HEK293 (cell line): ENCODE measurements around the gene ATP6V0C.

Experiments used
- GLIS1 ChIP-seq: fragments of 450-650 bp; formaldehyde crosslinking; IDR thresholded peaks from 2 replicates; pipeline ENCODE4 v1.5.1; 2016; ENCODE audit warnings: missing biosample characterization, missing genetic modification characterization
- TF ChIP-seq, protein P1 (sequence below): fragments of 450-650 bp; formaldehyde crosslinking; IDR thresholded peaks from 2 replicates; pipeline ENCODE4 v1.5.1; 2016; ENCODE audit warnings: missing biosample characterization, missing genetic modification characterization
- TF ChIP-seq, protein P2 (sequence below): fragments of 450-650 bp; IDR thresholded peaks from 2 replicates; pipeline ENCODE4 v1.5.1; 2018; ENCODE audit warnings: missing biosample characterization, missing genetic modification characterization

DNA sequence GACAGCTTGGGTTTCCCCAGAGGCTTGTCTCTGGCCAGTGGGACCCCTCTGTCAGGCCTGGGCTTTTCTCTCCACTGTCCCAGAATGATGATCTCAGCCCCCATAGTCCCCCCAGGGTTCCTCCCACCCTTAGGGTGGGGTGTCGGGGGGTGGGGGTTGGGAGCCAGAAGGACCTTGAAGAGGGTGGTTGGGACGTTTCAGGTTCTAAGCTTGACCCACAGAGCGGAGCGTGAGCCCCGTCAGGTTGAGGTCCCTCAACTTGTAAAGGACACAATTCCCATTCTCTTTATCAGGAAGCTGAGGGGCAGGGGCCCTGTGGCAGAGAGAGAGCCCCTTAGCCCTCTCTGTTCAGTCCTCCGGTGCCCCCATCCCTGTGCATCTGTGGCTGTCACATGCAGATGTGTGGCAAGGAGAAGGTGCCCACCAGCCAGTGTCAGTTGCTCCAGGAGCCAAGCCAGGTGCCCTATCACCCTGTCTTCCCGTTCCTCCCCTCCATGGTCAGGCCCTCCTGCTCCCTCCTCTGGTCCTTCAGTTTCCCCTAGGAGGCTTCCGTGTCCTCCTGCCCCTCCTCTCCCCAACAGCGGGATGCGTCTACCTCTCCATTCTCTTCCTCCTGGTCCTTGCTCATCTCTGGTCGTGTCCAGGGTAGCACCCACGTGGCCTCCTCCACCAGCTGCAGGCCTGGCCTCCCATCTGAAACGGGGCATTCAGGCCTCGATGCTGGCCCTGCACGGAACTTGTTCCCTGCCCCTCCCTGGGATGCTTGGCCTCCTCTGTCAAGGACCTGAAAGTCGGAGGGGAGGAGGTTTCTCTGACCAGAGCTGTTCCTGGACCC is 44.1 kb upstream of the ATP6V0C start:
- no peak for TF ChIP-seq GLIS1
- TF ChIP-seq, protein P1, sequence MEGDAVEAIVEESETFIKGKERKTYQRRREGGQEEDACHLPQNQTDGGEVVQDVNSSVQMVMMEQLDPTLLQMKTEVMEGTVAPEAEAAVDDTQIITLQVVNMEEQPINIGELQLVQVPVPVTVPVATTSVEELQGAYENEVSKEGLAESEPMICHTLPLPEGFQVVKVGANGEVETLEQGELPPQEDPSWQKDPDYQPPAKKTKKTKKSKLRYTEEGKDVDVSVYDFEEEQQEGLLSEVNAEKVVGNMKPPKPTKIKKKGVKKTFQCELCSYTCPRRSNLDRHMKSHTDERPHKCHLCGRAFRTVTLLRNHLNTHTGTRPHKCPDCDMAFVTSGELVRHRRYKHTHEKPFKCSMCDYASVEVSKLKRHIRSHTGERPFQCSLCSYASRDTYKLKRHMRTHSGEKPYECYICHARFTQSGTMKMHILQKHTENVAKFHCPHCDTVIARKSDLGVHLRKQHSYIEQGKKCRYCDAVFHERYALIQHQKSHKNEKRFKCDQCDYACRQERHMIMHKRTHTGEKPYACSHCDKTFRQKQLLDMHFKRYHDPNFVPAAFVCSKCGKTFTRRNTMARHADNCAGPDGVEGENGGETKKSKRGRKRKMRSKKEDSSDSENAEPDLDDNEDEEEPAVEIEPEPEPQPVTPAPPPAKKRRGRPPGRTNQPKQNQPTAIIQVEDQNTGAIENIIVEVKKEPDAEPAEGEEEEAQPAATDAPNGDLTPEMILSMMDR (tag by site-specific recombination), result no peak
- TF ChIP-seq, protein P2, sequence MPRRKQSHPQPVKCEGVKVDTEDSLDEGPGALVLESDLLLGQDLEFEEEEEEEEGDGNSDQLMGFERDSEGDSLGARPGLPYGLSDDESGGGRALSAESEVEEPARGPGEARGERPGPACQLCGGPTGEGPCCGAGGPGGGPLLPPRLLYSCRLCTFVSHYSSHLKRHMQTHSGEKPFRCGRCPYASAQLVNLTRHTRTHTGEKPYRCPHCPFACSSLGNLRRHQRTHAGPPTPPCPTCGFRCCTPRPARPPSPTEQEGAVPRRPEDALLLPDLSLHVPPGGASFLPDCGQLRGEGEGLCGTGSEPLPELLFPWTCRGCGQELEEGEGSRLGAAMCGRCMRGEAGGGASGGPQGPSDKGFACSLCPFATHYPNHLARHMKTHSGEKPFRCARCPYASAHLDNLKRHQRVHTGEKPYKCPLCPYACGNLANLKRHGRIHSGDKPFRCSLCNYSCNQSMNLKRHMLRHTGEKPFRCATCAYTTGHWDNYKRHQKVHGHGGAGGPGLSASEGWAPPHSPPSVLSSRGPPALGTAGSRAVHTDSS (tag by site-specific recombination), result no peak
